WTC11 (cell line): ENCODE measurements around the gene IST1. TPM values are rescaled to one million over a fixed set of nuclear protein-coding genes. Genes with fewer than 3 reads are reported as not detected.

Experiments used
- ATAC-seq: fragments of 200-7000 bp; cut with Tn5 transposase; 2 replicates; pipeline ENCODE4 v1.10.0; 2021; ENCODE audit warnings: mild to moderate bottlenecking, moderate library complexity
- CTCF ChIA-PET: fragments of 300-600 bp; sonication (Branson Sonifier 250); formaldehyde crosslinking; loops from one replicate; lab custom pipeline; 2021; ENCODE audit warnings: antibody characterized with exemption; lab: Charles Lee
- POLR2A ChIA-PET: fragments of 350-600 bp; sonication (Branson Sonifier 250); formaldehyde crosslinking; loops from one replicate; lab custom pipeline; 2021; ENCODE audit warnings: antibody characterized with exemption; lab: Charles Lee
- DNase-seq: peaks from one replicate; pipeline ENCODE4 v3.0.0; 2021; ENCODE audit warnings: low spot score
- H3K27ac Mint-ChIP-seq: 2 replicates; pipeline ENCODE4 v1.8.0; 2021; ENCODE audit warnings: mixed read lengths
- H3K27me3 Mint-ChIP-seq: 2 replicates; pipeline ENCODE4 v1.8.0; 2021; ENCODE audit warnings: low read depth, mild to moderate bottlenecking, moderate library complexity, mixed read lengths
- H3K36me3 Mint-ChIP-seq: 2 replicates; pipeline ENCODE4 v1.8.0; 2021; ENCODE audit warnings: mixed read lengths
- H3K4me1 Mint-ChIP-seq: 2 replicates; pipeline ENCODE4 v1.8.0; 2022; ENCODE audit warnings: mixed read lengths
- H3K4me3 Mint-ChIP-seq: 2 replicates; pipeline ENCODE4 v1.8.0; 2021; ENCODE audit warnings: mild to moderate bottlenecking, moderate library complexity, mixed read lengths
- H3K9me3 Mint-ChIP-seq: 2 replicates; pipeline ENCODE4 v1.8.0; 2021; ENCODE audit warnings: mixed read lengths
- ATF1 ChIP-seq: sonication (generic); formaldehyde crosslinking; IDR thresholded peaks from 2 replicates; pipeline ENCODE4 v1.8.1; 2023; ENCODE audit warnings: mild to moderate bottlenecking, moderate library complexity, missing genetic modification reagents
- ELF4 ChIP-seq: sonication (generic); formaldehyde crosslinking; IDR thresholded peaks from 2 replicates; pipeline ENCODE4 v1.8.1; 2022; ENCODE audit warnings: low read depth, mild to moderate bottlenecking, moderate library complexity, missing genetic modification reagents
- HMGA2 ChIP-seq: fragments of 250-450 bp; sonication (Bioruptor Pico); IDR thresholded peaks from 2 replicates; pipeline ENCODE4 v1.4.0; 2021; ENCODE audit warnings: mild to moderate bottlenecking, moderate library complexity
- IRF2 ChIP-seq: sonication (generic); formaldehyde crosslinking; IDR thresholded peaks from 2 replicates; pipeline ENCODE4 v1.8.0; 2022; ENCODE audit warnings: low read depth, missing genetic modification reagents, borderline replicate concordance
- JAZF1 ChIP-seq: fragments of 250-450 bp; sonication (Bioruptor Pico); IDR thresholded peaks from 2 replicates; pipeline ENCODE4 v1.9.0; 2021; ENCODE audit warnings: moderate library complexity, mild to moderate bottlenecking, inconsistent platforms
- JUN ChIP-seq: sonication (generic); formaldehyde crosslinking; IDR thresholded peaks from 2 replicates; pipeline ENCODE4 v1.8.0; 2023; ENCODE audit warnings: mild to moderate bottlenecking, missing genetic modification reagents
- KAT7 ChIP-seq: sonication (generic); formaldehyde crosslinking; IDR thresholded peaks from 2 replicates; pipeline ENCODE4 v1.8.1; 2023; ENCODE audit warnings: missing genetic modification reagents, mild to moderate bottlenecking, borderline replicate concordance
- NR2C2 ChIP-seq: sonication (generic); formaldehyde crosslinking; IDR thresholded peaks from 2 replicates; pipeline ENCODE4 v1.8.0; 2022; ENCODE audit warnings: mild to moderate bottlenecking, missing genetic modification reagents
- OVOL2 ChIP-seq: fragments of 250-450 bp; sonication (Bioruptor Pico); IDR thresholded peaks from 2 replicates; pipeline ENCODE4 v1.9.0; 2021; ENCODE audit warnings: mild to moderate bottlenecking, borderline replicate concordance
- PRRX2 ChIP-seq: fragments of 250-450 bp; sonication (Bioruptor Pico); IDR thresholded peaks from 2 replicates; pipeline ENCODE4 v1.8.0; 2021; ENCODE audit warnings: mild to moderate bottlenecking
- RELA ChIP-seq: sonication (generic); formaldehyde crosslinking; IDR thresholded peaks from 2 replicates; pipeline ENCODE4 v1.8.1; 2022; ENCODE audit warnings: missing genetic modification reagents, mild to moderate bottlenecking, borderline replicate concordance
- RORB ChIP-seq: fragments of 250-450 bp; sonication (Bioruptor Pico); IDR thresholded peaks from 2 replicates; pipeline ENCODE4 v1.9.0; 2021; ENCODE audit warnings: mild to moderate bottlenecking
- SP1 ChIP-seq: sonication (generic); formaldehyde crosslinking; conservative IDR thresholded peaks from 2 replicates; pipeline ENCODE4 v1.8.1; 2022; ENCODE audit warnings: missing genetic modification reagents
- TCF7 ChIP-seq: sonication (generic); formaldehyde crosslinking; IDR thresholded peaks from 2 replicates; pipeline ENCODE4 v1.8.0; 2022; ENCODE audit warnings: mild to moderate bottlenecking, low read depth, missing genetic modification reagents, moderate library complexity
- TEAD1 ChIP-seq: sonication (generic); formaldehyde crosslinking; IDR thresholded peaks from 2 replicates; pipeline ENCODE4 v1.8.0; 2022; ENCODE audit warnings: mild to moderate bottlenecking, missing genetic modification reagents
- TP53 ChIP-seq: sonication (generic); formaldehyde crosslinking; IDR thresholded peaks from 2 replicates; pipeline ENCODE4 v1.8.1; 2023; ENCODE audit warnings: mild to moderate bottlenecking, missing genetic modification reagents
- ZNF121 ChIP-seq: sonication (generic); formaldehyde crosslinking; IDR thresholded peaks from 2 replicates; pipeline ENCODE4 v1.8.0; 2023; ENCODE audit warnings: missing genetic modification reagents
- ZNF317 ChIP-seq: sonication (generic); formaldehyde crosslinking; IDR thresholded peaks from 2 replicates; pipeline ENCODE4 v1.8.1; 2023; ENCODE audit warnings: low read depth, mild to moderate bottlenecking, moderate library complexity, missing genetic modification reagents, borderline replicate concordance
- ZNF423 ChIP-seq: fragments of 250-450 bp; sonication (Bioruptor Pico); IDR thresholded peaks from 2 replicates; pipeline ENCODE4 v2.1.2; 2022; ENCODE audit warnings: mild to moderate bottlenecking, moderate library complexity
- ZNF671 ChIP-seq: fragments of 250-450 bp; sonication (Bioruptor Pico); IDR thresholded peaks from 2 replicates; pipeline ENCODE4 v1.8.0; 2021; ENCODE audit warnings: mild to moderate bottlenecking
- total RNA-seq: library from RNA; stranded (reverse); gene quantifications from 3 replicates; pipeline ENCODE4 v1.2.3, GENCODE V29; 2021
- TF ChIP-seq, protein P1 (sequence below): sonication (generic); formaldehyde crosslinking; IDR thresholded peaks from 2 replicates; pipeline ENCODE4 v1.8.0; 2022; ENCODE audit warnings: mild to moderate bottlenecking, missing genetic modification reagents
- TF ChIP-seq, protein P2 (sequence below): fragments of 250-450 bp; sonication (Bioruptor Pico); IDR thresholded peaks from 2 replicates; pipeline ENCODE4 v1.8.0; 2021; ENCODE audit warnings: mild to moderate bottlenecking
- TF ChIP-seq, protein P3 (sequence below): sonication (generic); formaldehyde crosslinking; IDR thresholded peaks from 2 replicates; pipeline ENCODE4 v1.8.0; 2023; ENCODE audit warnings: missing genetic modification reagents
- TF ChIP-seq, protein P4 (sequence below): fragments of 200-600 bp; IDR thresholded peaks from 2 replicates; pipeline ENCODE4 v1.8.0; 2022; ENCODE audit warnings: antibody characterized with exemption
- TF ChIP-seq, protein P5 (sequence below): sonication (generic); formaldehyde crosslinking; IDR thresholded peaks from 2 replicates; pipeline ENCODE4 v1.8.1; 2023; ENCODE audit warnings: mild to moderate bottlenecking, missing genetic modification reagents, moderate library complexity
- TF ChIP-seq, protein P6 (sequence below): sonication (generic); formaldehyde crosslinking; IDR thresholded peaks from 2 replicates; pipeline ENCODE4 v1.8.1; 2023; ENCODE audit warnings: mild to moderate bottlenecking, missing genetic modification reagents, moderate library complexity
- TF ChIP-seq, protein P7 (sequence below): sonication (generic); formaldehyde crosslinking; IDR thresholded peaks from 2 replicates; pipeline ENCODE4 v1.8.1; 2022; ENCODE audit warnings: mild to moderate bottlenecking, moderate library complexity, missing genetic modification reagents

IST1 gene
- total RNA-seq, 1 experiment from 2014 or later, result 272 TPM

DNA sequence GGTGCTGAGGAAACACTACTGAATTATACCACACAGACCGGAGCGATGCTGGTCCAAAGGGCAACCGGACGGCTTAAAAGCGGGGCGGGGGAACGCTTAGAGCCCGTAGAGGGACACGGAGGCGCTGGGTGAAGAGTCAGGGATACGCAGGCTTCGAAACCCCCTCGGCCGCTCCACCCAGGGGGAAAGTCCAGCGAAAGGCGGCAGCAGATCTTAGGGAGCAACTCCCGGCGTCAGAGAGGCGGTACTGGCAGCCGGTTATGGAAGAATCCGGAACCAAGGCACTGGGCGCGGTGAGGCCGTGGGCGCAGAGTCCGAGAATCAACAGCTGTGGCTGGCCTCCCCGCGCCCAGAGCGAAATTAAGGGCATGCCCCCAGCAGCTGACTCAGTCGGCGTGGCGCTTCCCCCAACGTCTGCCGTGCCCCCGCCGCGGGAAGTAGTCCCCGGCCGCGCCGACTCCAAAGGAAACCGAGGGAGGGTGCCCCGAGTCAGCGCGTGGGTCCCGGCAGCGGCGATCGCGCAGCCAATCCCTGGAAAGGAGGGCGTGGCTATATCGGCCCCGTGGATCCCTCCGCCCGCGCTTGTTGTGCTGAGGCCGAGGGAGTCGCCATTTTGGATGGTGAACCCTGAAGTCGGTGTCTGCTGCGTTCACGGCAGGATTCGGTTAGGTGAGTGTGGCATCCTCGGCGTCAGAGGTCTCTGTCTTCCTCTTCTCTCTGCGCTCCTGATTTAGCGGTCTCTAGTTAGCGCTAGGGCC lies at the start of gene IST1 (continued):
- TF ChIP-seq, protein P1, sequence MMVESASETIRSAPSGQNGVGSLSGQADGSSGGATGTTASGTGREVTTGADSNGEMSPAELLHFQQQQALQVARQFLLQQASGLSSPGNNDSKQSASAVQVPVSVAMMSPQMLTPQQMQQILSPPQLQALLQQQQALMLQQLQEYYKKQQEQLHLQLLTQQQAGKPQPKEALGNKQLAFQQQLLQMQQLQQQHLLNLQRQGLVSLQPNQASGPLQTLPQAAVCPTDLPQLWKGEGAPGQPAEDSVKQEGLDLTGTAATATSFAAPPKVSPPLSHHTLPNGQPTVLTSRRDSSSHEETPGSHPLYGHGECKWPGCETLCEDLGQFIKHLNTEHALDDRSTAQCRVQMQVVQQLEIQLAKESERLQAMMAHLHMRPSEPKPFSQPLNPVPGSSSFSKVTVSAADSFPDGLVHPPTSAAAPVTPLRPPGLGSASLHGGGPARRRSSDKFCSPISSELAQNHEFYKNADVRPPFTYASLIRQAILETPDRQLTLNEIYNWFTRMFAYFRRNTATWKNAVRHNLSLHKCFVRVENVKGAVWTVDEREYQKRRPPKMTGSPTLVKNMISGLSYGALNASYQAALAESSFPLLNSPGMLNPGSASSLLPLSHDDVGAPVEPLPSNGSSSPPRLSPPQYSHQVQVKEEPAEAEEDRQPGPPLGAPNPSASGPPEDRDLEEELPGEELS (CRISPR knock-in tag), result peak; percentile 87
- no peak for TF ChIP-seq HMGA2 (CRISPR knock-in tag)
- TF ChIP-seq PRRX2 (CRISPR knock-in tag), result no peak
- TF ChIP-seq, protein P2, sequence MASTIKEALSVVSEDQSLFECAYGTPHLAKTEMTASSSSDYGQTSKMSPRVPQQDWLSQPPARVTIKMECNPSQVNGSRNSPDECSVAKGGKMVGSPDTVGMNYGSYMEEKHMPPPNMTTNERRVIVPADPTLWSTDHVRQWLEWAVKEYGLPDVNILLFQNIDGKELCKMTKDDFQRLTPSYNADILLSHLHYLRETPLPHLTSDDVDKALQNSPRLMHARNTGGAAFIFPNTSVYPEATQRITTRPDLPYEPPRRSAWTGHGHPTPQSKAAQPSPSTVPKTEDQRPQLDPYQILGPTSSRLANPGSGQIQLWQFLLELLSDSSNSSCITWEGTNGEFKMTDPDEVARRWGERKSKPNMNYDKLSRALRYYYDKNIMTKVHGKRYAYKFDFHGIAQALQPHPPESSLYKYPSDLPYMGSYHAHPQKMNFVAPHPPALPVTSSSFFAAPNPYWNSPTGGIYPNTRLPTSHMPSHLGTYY (CRISPR knock-in tag), result 0 out of 2 replicates have a peak, but pooled peaks have one; percentile 35
- TF ChIP-seq, protein P3, sequence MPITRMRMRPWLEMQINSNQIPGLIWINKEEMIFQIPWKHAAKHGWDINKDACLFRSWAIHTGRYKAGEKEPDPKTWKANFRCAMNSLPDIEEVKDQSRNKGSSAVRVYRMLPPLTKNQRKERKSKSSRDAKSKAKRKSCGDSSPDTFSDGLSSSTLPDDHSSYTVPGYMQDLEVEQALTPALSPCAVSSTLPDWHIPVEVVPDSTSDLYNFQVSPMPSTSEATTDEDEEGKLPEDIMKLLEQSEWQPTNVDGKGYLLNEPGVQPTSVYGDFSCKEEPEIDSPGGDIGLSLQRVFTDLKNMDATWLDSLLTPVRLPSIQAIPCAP (CRISPR knock-in tag), result no peak; the same call in 1 of the 2 replicates
- TF ChIP-seq ZNF121 (CRISPR knock-in tag), result no peak
- TF ChIP-seq SP1 (CRISPR knock-in tag), result peak; percentile 99
- TF ChIP-seq RORB (CRISPR knock-in tag), result no peak
- TF ChIP-seq ATF1 (CRISPR knock-in tag), result no peak
- no peak; the same call in 1 of the 2 replicates for TF ChIP-seq ELF4 (CRISPR knock-in tag)
- TF ChIP-seq NR2C2, result no peak
- TF ChIP-seq IRF2 (CRISPR knock-in tag), result no peak
- peak; percentile 78; the same call in 1 of the 2 replicates for TF ChIP-seq KAT7 (CRISPR knock-in tag)
- TF ChIP-seq ZNF671 (CRISPR knock-in tag), result no peak
- TF ChIP-seq, protein P4, sequence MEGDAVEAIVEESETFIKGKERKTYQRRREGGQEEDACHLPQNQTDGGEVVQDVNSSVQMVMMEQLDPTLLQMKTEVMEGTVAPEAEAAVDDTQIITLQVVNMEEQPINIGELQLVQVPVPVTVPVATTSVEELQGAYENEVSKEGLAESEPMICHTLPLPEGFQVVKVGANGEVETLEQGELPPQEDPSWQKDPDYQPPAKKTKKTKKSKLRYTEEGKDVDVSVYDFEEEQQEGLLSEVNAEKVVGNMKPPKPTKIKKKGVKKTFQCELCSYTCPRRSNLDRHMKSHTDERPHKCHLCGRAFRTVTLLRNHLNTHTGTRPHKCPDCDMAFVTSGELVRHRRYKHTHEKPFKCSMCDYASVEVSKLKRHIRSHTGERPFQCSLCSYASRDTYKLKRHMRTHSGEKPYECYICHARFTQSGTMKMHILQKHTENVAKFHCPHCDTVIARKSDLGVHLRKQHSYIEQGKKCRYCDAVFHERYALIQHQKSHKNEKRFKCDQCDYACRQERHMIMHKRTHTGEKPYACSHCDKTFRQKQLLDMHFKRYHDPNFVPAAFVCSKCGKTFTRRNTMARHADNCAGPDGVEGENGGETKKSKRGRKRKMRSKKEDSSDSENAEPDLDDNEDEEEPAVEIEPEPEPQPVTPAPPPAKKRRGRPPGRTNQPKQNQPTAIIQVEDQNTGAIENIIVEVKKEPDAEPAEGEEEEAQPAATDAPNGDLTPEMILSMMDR, result no peak
- no peak for TF ChIP-seq TCF7 (CRISPR knock-in tag)

DNA sequence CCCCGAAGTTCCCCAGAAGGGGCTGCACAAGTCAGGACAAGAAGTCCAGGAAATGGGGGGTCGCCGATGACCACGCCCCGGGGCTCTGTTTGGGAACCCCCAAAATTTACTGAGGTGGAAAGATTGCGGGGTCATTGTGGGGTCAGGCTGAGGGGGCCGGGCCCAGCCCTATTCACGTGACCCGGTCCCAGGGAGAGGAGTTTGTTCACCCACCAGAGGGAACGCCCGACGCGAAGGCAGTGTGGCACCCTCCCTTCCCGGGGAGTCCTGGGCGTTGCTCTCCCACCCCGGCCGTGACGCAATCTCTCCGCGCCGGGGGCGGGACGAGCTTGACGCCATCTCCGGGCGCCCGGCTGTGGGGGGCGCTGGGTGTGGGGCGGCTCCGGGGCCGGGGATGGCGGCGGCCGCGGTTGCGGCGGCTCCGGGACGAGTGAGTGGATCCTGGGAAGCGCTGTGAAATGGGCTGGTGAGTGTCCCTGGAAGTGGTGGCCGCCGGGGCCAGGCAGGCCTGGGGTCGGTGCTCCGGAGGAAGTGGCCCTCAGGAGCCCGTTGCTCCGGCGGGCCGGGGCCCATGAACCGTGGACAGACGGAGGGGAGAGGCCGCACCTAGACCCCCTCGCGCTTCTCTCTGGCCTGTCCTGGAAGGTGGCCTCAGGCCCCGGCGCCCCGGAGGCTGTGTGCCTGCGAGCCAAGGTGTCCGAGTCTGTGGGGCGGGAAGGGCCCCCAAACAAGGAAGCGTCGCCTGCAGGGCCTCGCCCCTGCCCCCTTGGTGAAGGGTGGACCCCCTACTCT lies 49.5 kb upstream of the IST1 start, which contains the start of gene ATXN1L:
ATXN1L (plus strand) TSS at position 338 of the 792 bp plus-strand sequence. CDS start 3,765 bp downstream, outside the sequence.
- peak; percentile 86 for DNase-seq
- H3K27ac Mint-ChIP-seq, result peak within 1 kb of the TSS; percentile 94
- peaks cover 12% of the 10 kb centered on the region for H3K4me1 Mint-ChIP-seq
- H3K27me3 Mint-ChIP-seq, result peaks cover 2% of the 10 kb centered on the region; the same call in 1 of the 2 replicates
- ATAC-seq, result peak; percentile 90
- H3K9me3 Mint-ChIP-seq, result no peaks in the 10 kb centered on the region
- H3K4me3 Mint-ChIP-seq, result peak within 1 kb of the TSS; percentile 93
- ChIA-PET POLR2A (no interaction called here), CTCF (interaction anchor here (0.6 kb wide), 2 partner anchors 66 to 110 kb away, joined by 3 to 5 read pairs; no protein-coding TSS in a partner anchor)
- H3K36me3 Mint-ChIP-seq, result peaks cover 25% of the 10 kb centered on the region
- peak; percentile 58; the same call in 1 of the 2 replicates for TF ChIP-seq OVOL2 (CRISPR knock-in tag)
- TF ChIP-seq JAZF1 (CRISPR knock-in tag), result no peak
- no peak for TF ChIP-seq IRF2 (CRISPR knock-in tag)
- TF ChIP-seq TP53 (CRISPR knock-in tag), result no peak
- TF ChIP-seq, protein P5, sequence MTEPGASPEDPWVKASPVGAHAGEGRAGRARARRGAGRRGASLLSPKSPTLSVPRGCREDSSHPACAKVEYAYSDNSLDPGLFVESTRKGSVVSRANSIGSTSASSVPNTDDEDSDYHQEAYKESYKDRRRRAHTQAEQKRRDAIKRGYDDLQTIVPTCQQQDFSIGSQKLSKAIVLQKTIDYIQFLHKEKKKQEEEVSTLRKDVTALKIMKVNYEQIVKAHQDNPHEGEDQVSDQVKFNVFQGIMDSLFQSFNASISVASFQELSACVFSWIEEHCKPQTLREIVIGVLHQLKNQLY, result 0 out of 2 replicates have a peak, but pooled peaks have one; percentile 33
- TF ChIP-seq, protein P6, sequence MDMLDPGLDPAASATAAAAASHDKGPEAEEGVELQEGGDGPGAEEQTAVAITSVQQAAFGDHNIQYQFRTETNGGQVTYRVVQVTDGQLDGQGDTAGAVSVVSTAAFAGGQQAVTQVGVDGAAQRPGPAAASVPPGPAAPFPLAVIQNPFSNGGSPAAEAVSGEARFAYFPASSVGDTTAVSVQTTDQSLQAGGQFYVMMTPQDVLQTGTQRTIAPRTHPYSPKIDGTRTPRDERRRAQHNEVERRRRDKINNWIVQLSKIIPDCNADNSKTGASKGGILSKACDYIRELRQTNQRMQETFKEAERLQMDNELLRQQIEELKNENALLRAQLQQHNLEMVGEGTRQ (CRISPR knock-in tag), result peak; percentile 86
- no peak for TF ChIP-seq TEAD1 (CRISPR knock-in tag)
- TF ChIP-seq, protein P7, sequence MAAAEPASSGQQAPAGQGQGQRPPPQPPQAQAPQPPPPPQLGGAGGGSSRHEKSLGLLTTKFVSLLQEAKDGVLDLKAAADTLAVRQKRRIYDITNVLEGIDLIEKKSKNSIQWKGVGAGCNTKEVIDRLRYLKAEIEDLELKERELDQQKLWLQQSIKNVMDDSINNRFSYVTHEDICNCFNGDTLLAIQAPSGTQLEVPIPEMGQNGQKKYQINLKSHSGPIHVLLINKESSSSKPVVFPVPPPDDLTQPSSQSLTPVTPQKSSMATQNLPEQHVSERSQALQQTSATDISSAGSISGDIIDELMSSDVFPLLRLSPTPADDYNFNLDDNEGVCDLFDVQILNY (CRISPR knock-in tag), result peak; percentile 24; the same call in 1 of the 2 replicates
- TF ChIP-seq RELA, result no peak
- TF ChIP-seq ZNF671 (CRISPR knock-in tag), result no peak
- TF ChIP-seq JUN (CRISPR knock-in tag), result no peak
- TF ChIP-seq ZNF423 (CRISPR knock-in tag), result peak; percentile 81; the same call in 1 of the 2 replicates
- TF ChIP-seq ZNF317 (CRISPR knock-in tag), result no peak
